Erythroblast (primary cell): ENCODE data around the gene CBX7.

ENCODE experiments used
- GATA1 ChIP-seq: IDR thresholded peaks from 2 replicates; pipeline ENCODE4 v1.6.1; 2011; ENCODE audit warnings: low read depth, mild to moderate bottlenecking, control low read depth, low read length, moderate library complexity
- POLR2A ChIP-seq: IDR thresholded peaks from 2 replicates; pipeline ENCODE4 v1.6.1; 2011; ENCODE audit warnings: mild to moderate bottlenecking, low read length

DNA sequence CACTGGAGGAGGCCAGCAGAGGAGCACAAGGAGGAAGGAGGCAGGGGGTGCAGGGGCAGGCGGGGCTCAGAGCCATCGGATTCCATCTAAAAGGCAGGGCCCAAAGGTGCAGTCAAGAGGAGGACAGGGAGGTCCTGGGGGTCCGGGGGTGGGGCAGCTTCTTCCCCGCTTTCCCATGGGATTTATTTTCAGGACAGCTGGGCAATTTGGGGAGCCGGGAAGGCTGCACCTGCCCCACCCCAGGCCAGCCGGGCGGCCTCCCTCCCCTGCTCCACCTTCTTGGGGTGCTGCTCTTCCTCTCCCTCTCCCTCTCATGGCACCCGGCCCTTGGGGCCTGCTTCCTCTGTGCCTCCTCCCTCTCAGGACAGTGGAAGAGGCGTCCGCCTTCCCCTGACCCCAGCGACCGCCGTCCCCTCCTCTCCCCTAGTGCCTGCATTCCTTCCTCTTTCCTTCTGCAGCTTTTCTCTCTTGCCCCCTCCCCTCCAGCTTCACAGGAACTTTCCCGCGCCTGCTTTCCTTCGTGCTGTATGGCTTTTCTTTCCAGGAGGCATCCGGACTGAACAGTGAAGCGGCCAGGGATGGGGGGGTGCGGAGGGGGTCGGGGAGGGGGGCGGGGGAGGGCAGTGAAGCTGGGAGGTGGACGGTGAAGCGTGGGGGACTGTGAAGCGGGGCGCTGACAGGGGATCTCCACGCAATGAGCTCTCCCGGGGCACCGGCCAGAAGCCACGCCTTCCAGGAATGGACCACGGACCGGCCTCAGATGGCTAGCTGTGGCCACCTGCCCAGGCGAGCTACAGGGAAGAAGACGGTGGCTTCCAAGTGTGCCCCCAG, 28.5 kb downstream of the CBX7 start:
- TF ChIP-seq POLR2A (no peak), GATA1 (no peak)
